MCF 10A (cell line): ENCODE results near the gene GRIN1. TPM values are rescaled to one million over a fixed set of nuclear protein-coding genes. Genes with fewer than 3 reads are reported as not detected.

Experiments used
- BruUV-seq: library from RNA; stranded (reverse); fragments of 400-500 nt; replicated peaks from 2 replicates; lab custom pipeline; 2021; lab: Mats Ljungman, UMichigan
- CTCF ChIA-PET: fragments of 300-600 bp; sonication (Branson Sonifier 250); formaldehyde crosslinking; extraction: SDS; loops from one replicate; lab custom pipeline; 2021; ENCODE audit warnings: antibody characterized with exemption, inconsistent platforms; lab: Yijun Ruan, JAX
- POLR2A ChIA-PET: fragments of 300-600, 350-650 bp; sonication (Branson Sonifier 250); formaldehyde crosslinking; extraction: SDS; loops from one replicate; lab custom pipeline; 2020; ENCODE audit warnings: antibody characterized with exemption, inconsistent platforms; lab: Yijun Ruan, JAX
- DNase-seq: peaks from one replicate; pipeline ENCODE4 v3.0.0-alpha.2; 2018; ENCODE audit not compliant: unreplicated experiment
- H3K27ac Mint-ChIP-seq: one replicate; pipeline ENCODE4 v1.8.0; 2022; ENCODE audit warnings: mild to moderate bottlenecking, low read depth, mixed read lengths; ENCODE audit not compliant: unreplicated experiment
- H3K27me3 Mint-ChIP-seq: one replicate; pipeline ENCODE4 v1.8.0; 2022; ENCODE audit warnings: mixed read lengths; ENCODE audit not compliant: insufficient read depth, unreplicated experiment
- H3K36me3 Mint-ChIP-seq: one replicate; pipeline ENCODE4 v1.8.0; 2022; ENCODE audit warnings: mild to moderate bottlenecking, moderate library complexity, mixed read lengths; ENCODE audit not compliant: insufficient read depth, unreplicated experiment
- H3K4me1 Mint-ChIP-seq: one replicate; pipeline ENCODE4 v1.8.0; 2022; ENCODE audit warnings: mixed read lengths; ENCODE audit not compliant: insufficient read depth, unreplicated experiment
- H3K4me3 Mint-ChIP-seq: one replicate; pipeline ENCODE4 v1.8.0; 2022; ENCODE audit warnings: mild to moderate bottlenecking, moderate library complexity, mixed read lengths; ENCODE audit not compliant: unreplicated experiment
- H3K9me3 Mint-ChIP-seq: one replicate; pipeline ENCODE4 v1.8.0; 2022; ENCODE audit warnings: mixed read lengths; ENCODE audit not compliant: unreplicated experiment
- intact Hi-C: fragments of 100-400 bp; cut with micrococcal nuclease; formaldehyde crosslinking; loops from 2 replicates; pipeline ENCODE4 v1.14.1; 2022
- total RNA-seq: library from RNA; stranded (reverse); gene quantifications from 2 replicates; pipeline ENCODE4 v1.2.3, GENCODE V29; 2022
- TF ChIP-seq, protein P1 (sequence below): fragments of 200-600 bp; IDR thresholded peaks from one replicate; pipeline ENCODE4 v1.8.0; 2022; ENCODE audit warnings: antibody characterized with exemption, mild to moderate bottlenecking; ENCODE audit not compliant: unreplicated experiment

The GRIN1 gene
- total RNA-seq, 1 experiment from 2014 or later, result 1.4 TPM

GRCh38 chr9:137186385-137186784 is 47.4 kb downstream of the GRIN1 start:
- H3K4me3 Mint-ChIP-seq, result peak overlapping the region; percentile 94

GRCh38 chr9:137187386-137187785 is 48.4 kb downstream of the GRIN1 start:
- Mint-ChIP-seq H3K27ac (peak overlapping the region; percentile 95), H3K4me1 (peaks cover 10% of the 10 kb centered on the region), H3K9me3 (no peaks in the 10 kb centered on the region), H3K27me3 (no peaks in the 10 kb centered on the region), H3K36me3 (peaks cover 31% of the 10 kb centered on the region), H3K4me3 (peak overlapping the region; percentile 94)
- TF ChIP-seq, protein P1, sequence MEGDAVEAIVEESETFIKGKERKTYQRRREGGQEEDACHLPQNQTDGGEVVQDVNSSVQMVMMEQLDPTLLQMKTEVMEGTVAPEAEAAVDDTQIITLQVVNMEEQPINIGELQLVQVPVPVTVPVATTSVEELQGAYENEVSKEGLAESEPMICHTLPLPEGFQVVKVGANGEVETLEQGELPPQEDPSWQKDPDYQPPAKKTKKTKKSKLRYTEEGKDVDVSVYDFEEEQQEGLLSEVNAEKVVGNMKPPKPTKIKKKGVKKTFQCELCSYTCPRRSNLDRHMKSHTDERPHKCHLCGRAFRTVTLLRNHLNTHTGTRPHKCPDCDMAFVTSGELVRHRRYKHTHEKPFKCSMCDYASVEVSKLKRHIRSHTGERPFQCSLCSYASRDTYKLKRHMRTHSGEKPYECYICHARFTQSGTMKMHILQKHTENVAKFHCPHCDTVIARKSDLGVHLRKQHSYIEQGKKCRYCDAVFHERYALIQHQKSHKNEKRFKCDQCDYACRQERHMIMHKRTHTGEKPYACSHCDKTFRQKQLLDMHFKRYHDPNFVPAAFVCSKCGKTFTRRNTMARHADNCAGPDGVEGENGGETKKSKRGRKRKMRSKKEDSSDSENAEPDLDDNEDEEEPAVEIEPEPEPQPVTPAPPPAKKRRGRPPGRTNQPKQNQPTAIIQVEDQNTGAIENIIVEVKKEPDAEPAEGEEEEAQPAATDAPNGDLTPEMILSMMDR, result no peak
- POLR2A ChIA-PET, result interaction anchor here (0.6 to 3.7 kb wide), 15 partner anchors 11 to 125 kb away, joined by 3 to 57 read pairs (median 7); partner anchors contain the start of genes CYSRT1, GRIN1, MAN1B1 and NDOR1
- CTCF ChIA-PET, result interaction anchor here (1.1 to 2.4 kb wide), 3 partner anchors 18 to 65 kb away, joined by 3 to 9 read pairs (median 3); partner anchors contain the start of genes NDOR1 and TMEM203
- no TSS peak for BruUV-seq
- DNase-seq, result no peak
- intact Hi-C loops, result no loop called here

More at GRCh38 chr9:137186385-137186784, 47.4 kb downstream of the GRIN1 start:
- TF ChIP-seq, protein P1, result no peak
- H3K27ac Mint-ChIP-seq, result no peak overlapping the region
- intact Hi-C loops, result no loop called here
- ChIA-PET POLR2A (interaction anchor here (3.7 kb wide), 1 partner anchor 56 kb away, joined by 41 read pairs; no protein-coding TSS in a partner anchor), CTCF (interaction anchor here (0.5 kb wide), 1 partner anchor 51 kb away, joined by 3 read pairs; no protein-coding TSS in a partner anchor)
- H3K9me3 Mint-ChIP-seq, result no peaks in the 10 kb centered on the region
- no TSS peak for BruUV-seq
- peaks cover 34% of the 10 kb centered on the region for H3K36me3 Mint-ChIP-seq
- DNase-seq, result no peak
- H3K27me3 Mint-ChIP-seq, result no peaks in the 10 kb centered on the region
- peaks cover 10% of the 10 kb centered on the region for H3K4me1 Mint-ChIP-seq

- no peaks in the 10 kb centered on the region for H3K27me3 Mint-ChIP-seq
- no TSS peak for BruUV-seq
- no peak for DNase-seq
- H3K9me3 Mint-ChIP-seq, result no peaks in the 10 kb centered on the region
- TF ChIP-seq, protein P1, result no peak
- CTCF ChIA-PET, result interaction anchor here (0.6 to 2.4 kb wide), 6 partner anchors 17 to 96 kb away, joined by 3 to 11 read pairs (median 4); partner anchors contain the start of genes NDOR1, RNF224 and TMEM203
- POLR2A ChIA-PET, result interaction anchor here (0.6 to 3.7 kb wide), 20 partner anchors 10 to 1069 kb away, joined by 3 to 57 read pairs (median 6); partner anchors contain the start of genes CYSRT1, GRIN1, MAN1B1 and NDOR1
- H3K36me3 Mint-ChIP-seq, result peaks cover 26% of the 10 kb centered on the region
- peak overlapping the region; percentile 95 for H3K27ac Mint-ChIP-seq
- peak overlapping the region; percentile 94 for H3K4me3 Mint-ChIP-seq
- intact Hi-C loops, result loop anchor here (2.0 kb wide), 1 partner anchor 53 kb away; the partner anchor contains the start of gene TUBB4B
- peaks cover 10% of the 10 kb centered on the region for H3K4me1 Mint-ChIP-seq
Measured at GRCh38 chr9:137188086-137188489, 49.1 kb downstream of the GRIN1 start.
